HUES6 (cell line): Measurements from ENCODE around the gene LIMD2.

Experiments used
- H3K27ac ChIP-seq: 2 replicates; pipeline ENCODE4 v1.7.0; 2013; ENCODE audit warnings: low read depth, mild to moderate bottlenecking, low read length, inconsistent platforms
- H3K27me3 ChIP-seq: 2 replicates; pipeline ENCODE4 v1.6.1; 2013; ENCODE audit warnings: low read length; ENCODE audit not compliant: control insufficient read depth, insufficient read depth
- H3K36me3 ChIP-seq: 2 replicates; pipeline ENCODE4 v1.6.1; 2013; ENCODE audit warnings: low read length; ENCODE audit not compliant: control insufficient read depth, insufficient read depth
- H3K4me1 ChIP-seq: 2 replicates; pipeline ENCODE4 v1.6.1; 2013; ENCODE audit warnings: low read length; ENCODE audit not compliant: control insufficient read depth, insufficient read depth
- H3K4me3 ChIP-seq: 2 replicates; pipeline ENCODE4 v1.5.1; 2013; ENCODE audit warnings: low read depth, low read length
- H3K9ac ChIP-seq: one replicate; pipeline ENCODE4 v1.6.1; 2013; ENCODE audit warnings: mild to moderate bottlenecking, low read length
- H3K9me3 ChIP-seq: 2 replicates; pipeline ENCODE4 v1.6.1; 2013; ENCODE audit warnings: low read depth, low read length; ENCODE audit not compliant: control insufficient read depth, insufficient read depth

The LIMD2 gene

DNA sequence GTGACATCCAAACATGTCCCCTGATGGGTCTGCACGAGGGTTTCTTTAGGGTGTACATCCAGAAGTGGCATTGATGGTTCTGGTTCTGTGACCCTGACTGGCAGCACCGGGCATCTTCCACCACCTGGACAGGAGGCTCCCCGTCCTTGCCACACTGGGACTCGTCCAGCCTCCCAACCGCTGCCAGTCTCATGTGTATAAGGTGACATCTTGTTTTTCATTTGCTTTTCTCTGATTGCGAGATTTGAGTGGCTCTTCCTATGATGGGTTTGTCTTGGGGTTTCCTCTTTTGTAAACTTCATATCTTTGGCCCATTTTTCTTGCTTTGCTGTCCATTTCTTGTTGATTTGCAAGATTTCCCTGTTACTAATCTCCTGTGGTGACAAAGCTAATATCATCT, 9.2 kb upstream of the LIMD2 start:
- Histone ChIP-seq H3K4me1 (no peaks in the 10 kb centered on the region; the same call in 1 of the 2 replicates), H3K36me3 (peaks cover 75% of the 10 kb centered on the region)

DNA sequence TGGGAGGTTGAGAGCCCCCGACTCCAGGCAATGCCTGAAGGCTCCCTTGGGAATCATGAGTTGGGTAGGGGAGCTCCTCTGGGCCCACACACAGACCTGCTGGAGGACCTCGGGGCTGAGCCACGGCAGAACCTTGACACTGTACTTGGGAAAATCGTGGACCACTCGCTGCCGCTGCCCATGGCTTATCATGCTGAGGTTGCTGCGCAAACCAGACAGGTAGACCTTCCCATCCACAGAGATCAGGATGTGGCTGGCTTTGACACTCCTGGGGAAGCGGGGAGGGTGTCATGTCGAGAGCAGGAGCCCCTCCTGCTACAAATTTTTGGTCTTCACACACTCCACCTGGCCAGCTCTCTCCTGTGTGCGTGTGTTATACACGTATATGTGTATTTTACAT, 7.2 kb upstream of the LIMD2 start:
- Histone ChIP-seq H3K4me1 (peaks cover 8% of the 10 kb centered on the region), H3K27ac (no peak overlapping the region), H3K9me3 (no peaks in the 10 kb centered on the region), H3K4me3 (no peak overlapping the region), H3K36me3 (peaks cover 70% of the 10 kb centered on the region), H3K27me3 (no peaks in the 10 kb centered on the region), H3K9ac (no peak overlapping the region)

More for the DNA sequence above, 9.2 kb upstream of the LIMD2 start:
- Histone ChIP-seq H3K9me3 (no peaks in the 10 kb centered on the region), H3K27ac (no peak overlapping the region), H3K27me3 (no peaks in the 10 kb centered on the region), H3K9ac (no peak overlapping the region), H3K4me3 (no peak overlapping the region)

- Histone ChIP-seq H3K27me3 (no peaks in the 10 kb centered on the region), H3K9me3 (no peaks in the 10 kb centered on the region), H3K36me3 (peaks cover 64% of the 10 kb centered on the region), H3K27ac (no peak overlapping the region), H3K4me1 (peaks cover 12% of the 10 kb centered on the region), H3K4me3 (no peak overlapping the region), H3K9ac (no peak overlapping the region)
These were observed 6.6 kb upstream of the LIMD2 start for GRCh38 chr17:63706336-63707082.

- no peak overlapping the region for H3K9ac ChIP-seq
- no peak overlapping the region for H3K27ac ChIP-seq
- H3K9me3 ChIP-seq, result no peaks in the 10 kb centered on the region
- no peak overlapping the region for H3K4me3 ChIP-seq
- H3K4me1 ChIP-seq, result peaks cover 20% of the 10 kb centered on the region
- H3K27me3 ChIP-seq, result no peaks in the 10 kb centered on the region
- H3K36me3 ChIP-seq, result peaks cover 61% of the 10 kb centered on the region
These were observed 5.7 kb upstream of the LIMD2 start for GRCh38 chr17:63705657-63706056.

DNA sequence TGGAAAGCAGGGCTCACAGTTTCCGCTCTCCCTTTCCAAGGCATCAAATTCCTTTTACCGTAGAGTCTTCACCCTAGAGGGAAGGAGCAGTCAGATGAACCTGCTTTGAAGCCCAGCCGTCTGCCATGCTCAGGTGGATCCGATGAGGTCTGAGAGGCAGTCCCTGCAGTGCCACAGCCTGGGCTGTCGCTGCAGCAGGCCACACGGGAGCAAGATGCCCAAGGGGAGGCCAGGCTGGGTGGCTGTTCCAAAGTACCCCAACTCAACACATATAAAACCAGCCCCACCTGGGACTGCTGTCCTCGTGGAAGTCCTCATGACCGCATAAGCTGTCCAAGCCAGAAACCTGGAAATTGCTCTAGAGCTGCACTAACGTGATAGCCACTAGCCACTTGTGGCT, 4.9 kb upstream of the LIMD2 start:
- Histone ChIP-seq H3K27me3 (no peaks in the 10 kb centered on the region), H3K36me3 (peaks cover 54% of the 10 kb centered on the region)

GRCh38 chr17:63704259-63704576, 4.3 kb upstream of the LIMD2 start:
- no peak overlapping the region for H3K9ac ChIP-seq
- no peaks in the 10 kb centered on the region for H3K27me3 ChIP-seq
- peaks cover 48% of the 10 kb centered on the region for H3K36me3 ChIP-seq
- no peak overlapping the region for H3K27ac ChIP-seq
- no peak overlapping the region for H3K4me3 ChIP-seq
- H3K9me3 ChIP-seq, result no peaks in the 10 kb centered on the region
- peaks cover 20% of the 10 kb centered on the region for H3K4me1 ChIP-seq

More for the DNA sequence above, 4.9 kb upstream of the LIMD2 start:
- Histone ChIP-seq H3K27ac (no peak overlapping the region), H3K4me1 (peaks cover 20% of the 10 kb centered on the region), H3K9ac (no peak overlapping the region), H3K9me3 (no peaks in the 10 kb centered on the region), H3K4me3 (no peak overlapping the region)

GRCh38 chr17:63703556-63704258, 3.8 kb upstream of the LIMD2 start:
- H3K27ac ChIP-seq, result no peak overlapping the region
- peaks cover 43% of the 10 kb centered on the region for H3K36me3 ChIP-seq
- H3K9ac ChIP-seq, result no peak overlapping the region
- H3K4me3 ChIP-seq, result no peak overlapping the region
- H3K27me3 ChIP-seq, result no peaks in the 10 kb centered on the region
- H3K9me3 ChIP-seq, result no peaks in the 10 kb centered on the region
- peaks cover 20% of the 10 kb centered on the region for H3K4me1 ChIP-seq

DNA sequence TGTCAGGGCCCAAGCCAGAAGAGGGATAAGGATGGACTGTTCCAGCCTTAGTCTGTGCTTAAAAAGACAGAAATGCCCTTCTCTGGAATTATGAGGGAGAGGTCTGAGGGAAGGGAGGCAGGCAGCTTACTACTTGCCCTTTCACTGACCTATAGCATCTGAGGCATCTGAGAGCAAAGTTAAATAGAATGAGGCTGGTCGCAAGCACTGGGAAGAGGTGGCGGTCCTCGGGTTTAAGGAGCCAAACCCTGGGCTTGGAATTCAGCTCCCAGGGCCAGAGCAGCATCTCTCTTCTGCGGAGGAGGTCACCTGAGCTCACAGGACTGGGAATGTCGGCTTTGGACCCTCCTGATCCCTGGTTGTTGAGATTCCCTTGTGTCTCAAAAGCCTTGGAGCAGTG, 3.1 kb upstream of the LIMD2 start:
- no peak overlapping the region for H3K4me3 ChIP-seq
- no peak overlapping the region for H3K27ac ChIP-seq
- H3K4me1 ChIP-seq, result peaks cover 25% of the 10 kb centered on the region
- H3K27me3 ChIP-seq, result no peaks in the 10 kb centered on the region
- H3K36me3 ChIP-seq, result peaks cover 36% of the 10 kb centered on the region
- H3K9me3 ChIP-seq, result no peaks in the 10 kb centered on the region
- no peak overlapping the region for H3K9ac ChIP-seq

GRCh38 chr17:63702721-63703015, 2.7 kb upstream of the LIMD2 start:
- peaks cover 29% of the 10 kb centered on the region for H3K4me1 ChIP-seq

GRCh38 chr17:63701868-63702720, 2.2 kb upstream of the LIMD2 start:
- Histone ChIP-seq H3K9ac (peak overlapping the region; percentile 24), H3K36me3 (peaks cover 36% of the 10 kb centered on the region), H3K4me3 (peak overlapping the region; percentile 33; the same call in 1 of the 2 replicates), H3K9me3 (no peaks in the 10 kb centered on the region), H3K4me1 (peaks cover 35% of the 10 kb centered on the region), H3K27ac (no peak overlapping the region), H3K27me3 (no peaks in the 10 kb centered on the region)

More at GRCh38 chr17:63702721-63703015, 2.7 kb upstream of the LIMD2 start:
- Histone ChIP-seq H3K36me3 (peaks cover 35% of the 10 kb centered on the region), H3K27me3 (no peaks in the 10 kb centered on the region), H3K4me3 (no peak overlapping the region), H3K9ac (no peak overlapping the region), H3K27ac (no peak overlapping the region), H3K9me3 (no peaks in the 10 kb centered on the region)

GRCh38 chr17:63701456-63701820, 1.5 kb upstream of the LIMD2 start:
- H3K36me3 ChIP-seq, result peaks cover 37% of the 10 kb centered on the region
- peak overlapping the region; percentile 70 for H3K4me3 ChIP-seq
- H3K4me1 ChIP-seq, result peaks cover 39% of the 10 kb centered on the region
- no peaks in the 10 kb centered on the region for H3K9me3 ChIP-seq
- H3K27ac ChIP-seq, result no peak overlapping the region
- peak overlapping the region; percentile 88 for H3K9ac ChIP-seq
- H3K27me3 ChIP-seq, result no peaks in the 10 kb centered on the region
